Activated CD4-positive, alpha-beta memory T cell treated with anti-CD3 and anti-CD28 coated beads, Interleukin-2, amount 10 ng/mL, durations not matched to agents 7 days and 5 days (primary cell): ENCODE results near the gene CMTM6. TPM values are rescaled to one million over a fixed set of nuclear protein-coding genes. Genes with fewer than 3 reads are reported as not detected.
"Not testable (repeated sequence)": the region's sequence is repeated elsewhere in the genome, so short reads cannot be mapped to it uniquely, and the experiment has no call there.

Experiments
- CTCF ChIA-PET: fragments of 350-600 bp; sonication (Branson Sonifier 250); formaldehyde crosslinking; loops from one replicate; lab custom pipeline; 2021; ENCODE audit warnings: antibody characterized with exemption, inconsistent platforms; lab: Charles Lee
- POLR2A ChIA-PET: fragments of 350-600 bp; sonication (Branson Sonifier 250); formaldehyde crosslinking; loops from one replicate; lab custom pipeline; 2021; ENCODE audit warnings: antibody characterized with exemption; lab: Charles Lee
- DNase-seq: peaks from one replicate; pipeline ENCODE4 v3.0.0-alpha.2; 2020
- H3K27ac Mint-ChIP-seq: one replicate; pipeline ENCODE4 v1.8.0; 2021; ENCODE audit warnings: mild to moderate bottlenecking, mixed read lengths
- H3K27me3 Mint-ChIP-seq: one replicate; pipeline ENCODE4 v1.8.0; 2021; ENCODE audit warnings: mixed read lengths
- H3K36me3 Mint-ChIP-seq: one replicate; pipeline ENCODE4 v1.8.0; 2021; ENCODE audit warnings: low read depth, mixed read lengths
- H3K4me1 Mint-ChIP-seq: one replicate; pipeline ENCODE4 v1.8.0; 2021; ENCODE audit warnings: mixed read lengths
- H3K4me3 Mint-ChIP-seq: one replicate; pipeline ENCODE4 v1.8.0; 2021; ENCODE audit warnings: mild to moderate bottlenecking, mixed read lengths
- H3K9me3 Mint-ChIP-seq: one replicate; pipeline ENCODE4 v1.8.0; 2021; ENCODE audit warnings: mixed read lengths
- total RNA-seq, 2 experiments: library from RNA; stranded (reverse); gene quantifications; one replicate each; pipeline ENCODE4 v1.2.3, GENCODE V29; 2021

CMTM6 gene
- total RNA-seq, 2 experiments from 2014 or later = 89.5 to 91.8 TPM

DNA sequence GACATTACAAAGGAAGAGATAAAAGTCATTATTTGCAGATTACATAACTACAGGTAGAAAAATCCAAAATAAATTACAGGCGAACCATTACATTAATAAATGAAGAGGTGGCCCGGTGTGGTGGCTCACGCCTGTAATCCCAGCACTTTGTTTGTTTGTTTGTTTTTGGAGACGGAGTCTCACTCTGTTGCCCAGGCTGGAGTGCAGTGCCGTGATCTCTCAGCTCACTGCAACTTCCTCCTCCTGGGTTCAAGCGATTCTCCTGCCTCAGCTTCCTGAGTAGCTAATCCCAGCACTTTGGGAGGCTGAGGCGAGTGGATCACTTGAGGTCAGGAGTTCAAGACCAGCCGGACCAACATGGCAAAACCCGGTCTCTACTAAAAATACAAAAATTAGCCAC is 14.1 kb upstream of the CMTM6 start:
- H3K36me3 Mint-ChIP-seq, H3K4me1 Mint-ChIP-seq, H3K9me3 Mint-ChIP-seq, H3K27ac Mint-ChIP-seq, POLR2A ChIA-PET, H3K27me3 Mint-ChIP-seq, CTCF ChIA-PET, H3K4me3 Mint-ChIP-seq, DNase-seq: not testable (repeated sequence)

DNA sequence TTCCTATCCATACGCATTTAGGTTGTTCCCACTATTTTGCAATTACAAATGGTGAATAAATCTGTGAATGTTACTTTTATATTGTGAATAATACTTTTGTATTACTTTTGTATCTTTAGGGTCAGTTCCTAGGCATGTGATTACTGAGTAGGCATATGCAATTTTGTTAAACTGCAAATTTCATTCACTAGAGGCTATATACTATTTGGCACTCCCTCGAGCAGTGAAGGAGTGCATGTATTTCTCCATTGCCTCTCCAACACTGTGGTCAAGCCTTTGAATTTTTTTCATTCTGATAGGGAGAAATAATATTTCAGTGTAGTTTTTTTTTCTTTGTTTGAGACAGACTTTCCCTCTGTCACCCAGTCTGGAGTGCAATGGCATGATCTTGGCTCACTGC is 8.4 kb upstream of the CMTM6 start:
- Mint-ChIP-seq H3K4me3 (no peak overlapping the region), H3K36me3 (no peaks in the 10 kb centered on the region), H3K4me1 (peaks cover under 1% of the 10 kb centered on the region), H3K27me3 (no peaks in the 10 kb centered on the region), H3K9me3 (no peaks in the 10 kb centered on the region), H3K27ac (no peak overlapping the region)
- CTCF ChIA-PET = interaction anchor here (1.6 kb wide), 1 partner anchor 270 kb away, joined by 4 read pairs; no protein-coding TSS in a partner anchor
- no peak for DNase-seq
- POLR2A ChIA-PET = interaction anchor here (0.7 kb wide), 1 partner anchor 263 kb away, joined by 3 read pairs; no protein-coding TSS in a partner anchor

DNA sequence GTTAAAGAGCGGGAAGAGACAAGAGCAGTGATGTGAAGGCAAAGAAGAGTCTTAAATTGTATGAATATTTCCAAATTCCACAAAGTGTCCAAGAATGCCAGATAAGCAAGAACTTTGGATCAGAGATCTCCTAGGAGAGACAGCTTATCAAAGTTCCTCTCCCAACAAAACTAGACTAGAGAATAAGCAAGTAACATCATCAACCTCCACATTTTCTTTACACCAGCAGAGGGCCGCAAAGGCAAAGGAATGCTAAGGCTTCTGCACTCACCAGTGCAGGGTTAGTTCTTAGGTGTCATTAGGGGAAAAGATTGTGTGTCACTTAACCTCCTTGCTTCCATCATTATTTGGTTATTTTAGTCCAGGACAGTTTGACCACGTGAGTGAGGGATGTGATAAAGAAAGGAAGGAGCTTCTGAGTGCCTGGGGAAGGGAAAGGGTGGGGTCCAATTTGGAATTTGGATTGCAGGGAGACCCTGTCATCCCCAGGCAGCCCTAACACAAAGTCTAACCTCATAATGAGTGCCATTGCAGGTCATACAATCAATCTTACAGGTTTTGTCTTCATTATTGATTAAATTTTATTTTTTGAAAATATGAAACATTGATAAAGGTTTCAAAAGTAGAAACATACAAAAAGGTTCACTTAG is 7.5 kb upstream of the CMTM6 start:
- Mint-ChIP-seq H3K27ac (no peak overlapping the region), H3K36me3 (no peaks in the 10 kb centered on the region), H3K4me1 (peaks cover 2% of the 10 kb centered on the region), H3K4me3 (no peak overlapping the region), H3K9me3 (no peaks in the 10 kb centered on the region), H3K27me3 (no peaks in the 10 kb centered on the region)
- peak; percentile 72 for DNase-seq
- ChIA-PET CTCF (interaction anchor here (0.8 to 1.7 kb wide), 10 partner anchors 8 to 271 kb away, joined by 3 to 5 read pairs (median 4); partner anchors contain the start of gene CMTM7), POLR2A (no interaction called here)

DNA sequence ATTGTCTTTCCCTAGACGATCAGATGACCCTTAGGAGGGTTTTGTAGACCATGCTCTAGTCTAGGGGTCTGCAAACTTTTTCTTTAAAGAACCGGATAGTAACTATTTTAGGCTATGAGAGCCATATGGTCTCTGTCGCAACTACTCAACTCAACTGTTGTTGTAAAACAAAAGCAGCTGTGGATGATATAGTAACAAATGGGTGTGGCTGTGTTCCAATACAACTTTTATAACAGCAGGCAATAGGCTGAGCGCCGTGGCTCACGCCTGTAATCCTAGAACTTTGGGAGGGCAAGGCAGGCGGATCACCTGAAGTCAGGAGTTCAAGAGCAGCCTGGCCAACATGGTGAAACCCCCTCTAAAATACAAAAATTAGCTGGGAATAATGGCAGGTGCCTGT is 6.1 kb upstream of the CMTM6 start:
- Mint-ChIP-seq H3K4me3 (no peak overlapping the region), H3K36me3 (no peaks in the 10 kb centered on the region), H3K27me3 (no peaks in the 10 kb centered on the region), H3K4me1 (peaks cover 5% of the 10 kb centered on the region), H3K27ac (no peak overlapping the region), H3K9me3 (no peaks in the 10 kb centered on the region)
- no peak for DNase-seq
- CTCF ChIA-PET = interaction anchor here (1.3 to 1.7 kb wide), 3 partner anchors 10 to 118 kb away, joined by 3 to 5 read pairs (median 4); partner anchors contain the start of gene CMTM7
- POLR2A ChIA-PET = no interaction called here

DNA sequence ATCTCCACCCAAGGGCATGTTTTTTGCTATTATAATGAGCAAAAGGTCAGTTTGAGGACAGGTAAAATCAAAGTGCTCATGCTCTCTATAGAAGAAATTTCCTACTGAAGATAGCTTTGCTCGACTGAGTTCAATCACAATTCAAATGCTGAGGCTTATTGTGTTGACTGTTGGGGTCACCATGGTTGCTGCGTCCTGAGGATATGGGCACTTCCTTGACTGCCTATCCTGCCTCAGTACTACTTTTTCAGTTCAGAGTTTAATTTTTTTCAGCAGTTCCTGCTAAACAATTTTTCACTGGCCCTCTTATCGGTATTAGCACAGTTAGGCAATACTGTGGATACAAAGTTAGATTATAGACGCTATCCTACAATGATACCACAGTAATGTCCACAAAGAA is 3.8 kb upstream of the CMTM6 start:
- H3K4me3 Mint-ChIP-seq = no peak overlapping the region
- no peaks in the 10 kb centered on the region for H3K9me3 Mint-ChIP-seq
- ChIA-PET POLR2A (interaction anchor here (0.7 kb wide), 1 partner anchor 64 kb away, joined by 4 read pairs; the partner anchor contains the start of gene DYNC1LI1), CTCF (interaction anchor here (0.6 to 1.2 kb wide), 4 partner anchors 18 to 395 kb away, joined by 3 to 4 read pairs (median 3); no protein-coding TSS in a partner anchor)
- peaks cover 5% of the 10 kb centered on the region for H3K36me3 Mint-ChIP-seq
- H3K27ac Mint-ChIP-seq = no peak overlapping the region
- no peaks in the 10 kb centered on the region for H3K27me3 Mint-ChIP-seq
- no peak for DNase-seq
- peaks cover 15% of the 10 kb centered on the region for H3K4me1 Mint-ChIP-seq

DNA sequence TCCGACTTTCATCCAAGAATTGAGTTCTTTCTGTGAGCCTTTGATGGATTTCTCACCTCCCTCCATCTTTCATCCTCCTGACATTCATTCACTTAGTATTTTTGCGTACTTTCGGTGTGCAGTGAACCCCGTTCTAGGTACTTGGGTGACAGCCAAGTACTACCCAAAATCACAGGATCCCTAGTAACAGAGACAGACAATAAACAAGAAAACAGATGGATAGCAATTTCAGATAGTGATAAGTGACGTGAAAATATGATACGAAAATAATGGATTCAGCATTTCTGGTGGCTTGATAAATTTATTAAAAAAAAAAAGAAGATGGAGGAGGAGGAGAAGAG is 264 bp upstream of the CMTM6 start:
- Mint-ChIP-seq H3K36me3 (peaks cover 24% of the 10 kb centered on the region), H3K9me3 (no peaks in the 10 kb centered on the region), H3K27me3 (no peaks in the 10 kb centered on the region), H3K4me3 (peak overlapping the region; percentile 96), H3K4me1 (peaks cover 39% of the 10 kb centered on the region), H3K27ac (peak overlapping the region; percentile 77)
- ChIA-PET CTCF (interaction anchor here (1.7 kb wide), 1 partner anchor 35 kb away, joined by 8 read pairs; no protein-coding TSS in a partner anchor), POLR2A (interaction anchor here (0.8 to 2.8 kb wide), 7 partner anchors 12 to 970 kb away, joined by 3 to 13 read pairs (median 5); partner anchors contain the start of genes CMTM7, CNOT10 and STT3B)
- DNase-seq = no peak

DNA sequence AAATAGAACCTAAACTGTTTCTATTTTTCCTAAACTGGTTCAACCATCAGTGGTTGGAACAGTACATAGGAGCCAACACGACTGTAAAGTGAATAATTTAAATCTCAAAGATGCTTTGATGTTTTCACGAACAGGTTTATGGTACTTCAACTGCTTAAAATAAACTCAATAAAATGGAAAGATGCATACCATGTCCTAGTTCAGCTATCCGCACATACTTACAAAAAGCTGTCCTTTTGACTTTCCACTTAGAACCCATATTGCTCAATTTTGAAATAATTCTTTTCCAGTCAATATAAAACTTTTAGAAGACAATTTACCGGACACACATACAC is 902 bp downstream of the CMTM6 start:
- Mint-ChIP-seq H3K4me3 (peak overlapping the region; percentile 96), H3K36me3 (peaks cover 26% of the 10 kb centered on the region), H3K27ac (peak overlapping the region; percentile 93), H3K9me3 (no peaks in the 10 kb centered on the region), H3K4me1 (peaks cover 43% of the 10 kb centered on the region), H3K27me3 (no peaks in the 10 kb centered on the region)
- no peak for DNase-seq
- POLR2A ChIA-PET = interaction anchor here (0.9 to 2.8 kb wide), 17 partner anchors 9 to 969 kb away, joined by 3 to 13 read pairs (median 4); partner anchors contain the start of genes CMTM7, CNOT10 and STT3B
- CTCF ChIA-PET = interaction anchor here (0.8 to 1.7 kb wide), 6 partner anchors 8 to 184 kb away, joined by 3 to 8 read pairs (median 4); partner anchors contain the start of gene CNOT10

DNA sequence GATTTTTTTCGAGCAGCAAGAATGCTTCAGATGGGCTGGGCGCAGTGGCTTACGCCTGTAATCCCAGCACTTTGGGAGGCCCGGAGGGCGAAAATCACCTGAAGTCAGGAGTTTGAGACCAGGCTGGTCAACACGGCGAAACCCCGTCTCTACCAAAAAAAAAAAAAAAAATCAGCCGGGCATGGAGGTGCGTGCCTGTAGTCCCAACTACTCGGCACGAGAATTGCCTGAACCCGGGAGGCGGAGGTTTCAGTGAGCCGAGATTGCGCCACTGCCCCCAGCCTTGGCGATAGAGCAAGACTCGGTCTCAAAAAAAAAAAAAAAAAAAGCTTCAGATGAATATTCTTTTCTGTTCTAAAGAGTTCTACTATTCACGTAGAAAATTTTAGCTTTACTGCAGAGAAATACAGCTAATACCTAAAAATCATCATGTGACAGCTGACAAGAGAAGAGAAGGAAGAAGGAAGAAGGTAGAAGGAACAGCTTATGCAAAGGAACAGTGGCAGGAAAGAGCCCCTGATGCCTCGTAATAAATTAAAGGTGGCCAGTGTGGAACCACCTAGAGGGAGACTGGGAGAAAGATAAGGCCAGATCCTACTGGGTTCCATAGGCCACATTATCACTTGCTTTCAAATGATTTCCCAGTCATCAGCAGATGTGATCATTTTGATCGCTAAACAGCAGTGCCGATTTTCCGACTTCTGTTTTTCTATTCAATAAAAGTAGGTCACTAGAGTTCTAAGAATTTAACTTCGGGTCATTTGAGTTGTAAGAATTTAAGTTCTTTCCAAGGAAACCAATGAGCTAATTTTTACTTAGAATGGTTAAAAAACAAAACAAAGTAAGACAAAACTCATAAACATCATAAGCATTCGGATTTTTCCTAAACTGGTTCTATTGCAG is 1.5 kb downstream of the CMTM6 start:
- Mint-ChIP-seq H3K9me3 (no peaks in the 10 kb centered on the region), H3K27me3 (no peaks in the 10 kb centered on the region), H3K27ac (peak overlapping the region; percentile 93), H3K4me1 (peaks cover 49% of the 10 kb centered on the region), H3K36me3 (peaks cover 32% of the 10 kb centered on the region), H3K4me3 (peak overlapping the region; percentile 96)
- no peak for DNase-seq
- ChIA-PET POLR2A (interaction anchor here (0.6 to 2.8 kb wide), 18 partner anchors 9 to 386 kb away, joined by 3 to 13 read pairs (median 4); partner anchors contain the start of genes CMTM7 and CNOT10), CTCF (interaction anchor here (0.6 to 1.7 kb wide), 7 partner anchors 9 to 586 kb away, joined by 3 to 8 read pairs (median 4); partner anchors contain the start of gene CNOT10)

DNA sequence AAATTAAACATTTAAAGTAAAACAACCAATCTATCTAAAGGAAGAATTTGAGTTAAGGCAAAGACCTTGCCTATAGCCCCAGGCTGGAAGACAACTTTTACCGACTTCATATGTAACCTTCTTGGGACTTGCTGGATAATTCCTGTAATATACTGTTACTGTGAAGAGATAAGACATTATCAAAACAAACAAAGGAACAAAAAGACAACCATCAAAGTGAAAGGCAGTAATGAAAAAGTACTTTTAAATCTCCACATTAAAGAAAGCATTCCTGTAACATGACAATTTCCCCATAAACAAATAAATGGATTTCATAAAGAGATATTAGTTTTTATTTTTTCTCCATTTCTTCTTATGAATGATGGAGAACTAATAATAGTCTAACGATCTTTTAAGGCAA is 2.4 kb downstream of the CMTM6 start:
- POLR2A ChIA-PET = interaction anchor here (1.2 to 1.8 kb wide), 3 partner anchors 19 to 385 kb away, joined by 3 to 4 read pairs (median 4); partner anchors contain the start of gene CNOT10
- H3K4me3 Mint-ChIP-seq = peak overlapping the region; percentile 96
- peak overlapping the region; percentile 93 for H3K27ac Mint-ChIP-seq
- H3K27me3 Mint-ChIP-seq = no peaks in the 10 kb centered on the region
- H3K4me1 Mint-ChIP-seq = peaks cover 52% of the 10 kb centered on the region
- H3K9me3 Mint-ChIP-seq = no peaks in the 10 kb centered on the region
- peaks cover 39% of the 10 kb centered on the region for H3K36me3 Mint-ChIP-seq
- CTCF ChIA-PET = interaction anchor here (0.6 kb wide), 1 partner anchor 322 kb away, joined by 3 read pairs; no protein-coding TSS in a partner anchor
- DNase-seq = no peak

DNA sequence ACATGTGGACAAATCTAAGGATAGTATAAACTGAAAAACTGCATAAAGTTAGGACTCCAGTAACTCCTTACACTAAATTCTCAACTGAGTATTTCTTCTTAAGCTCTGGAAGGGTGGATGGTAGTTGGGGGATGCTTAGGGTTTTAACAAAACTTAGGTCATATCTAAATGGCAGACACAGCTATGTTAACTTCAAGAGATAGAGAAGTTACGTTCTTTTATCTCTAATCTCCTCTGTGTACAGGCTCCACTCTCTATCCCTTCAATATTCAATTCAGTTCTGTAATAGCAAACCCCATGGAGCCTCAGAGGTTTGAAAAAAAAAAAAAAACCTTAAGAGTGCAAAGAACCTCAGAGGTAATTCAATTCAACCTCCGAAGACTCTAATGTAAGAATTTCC is 3.1 kb downstream of the CMTM6 start:
- Mint-ChIP-seq H3K9me3 (no peaks in the 10 kb centered on the region), H3K27me3 (no peaks in the 10 kb centered on the region), H3K4me1 (peaks cover 54% of the 10 kb centered on the region), H3K36me3 (peaks cover 39% of the 10 kb centered on the region), H3K27ac (peak overlapping the region; percentile 13), H3K4me3 (peak overlapping the region; percentile 16)
- ChIA-PET POLR2A (no interaction called here), CTCF (interaction anchor here (0.6 to 0.7 kb wide), 3 partner anchors 28 to 1299 kb away, joined by 3 read pairs; no protein-coding TSS in a partner anchor)
- no peak for DNase-seq

DNA sequence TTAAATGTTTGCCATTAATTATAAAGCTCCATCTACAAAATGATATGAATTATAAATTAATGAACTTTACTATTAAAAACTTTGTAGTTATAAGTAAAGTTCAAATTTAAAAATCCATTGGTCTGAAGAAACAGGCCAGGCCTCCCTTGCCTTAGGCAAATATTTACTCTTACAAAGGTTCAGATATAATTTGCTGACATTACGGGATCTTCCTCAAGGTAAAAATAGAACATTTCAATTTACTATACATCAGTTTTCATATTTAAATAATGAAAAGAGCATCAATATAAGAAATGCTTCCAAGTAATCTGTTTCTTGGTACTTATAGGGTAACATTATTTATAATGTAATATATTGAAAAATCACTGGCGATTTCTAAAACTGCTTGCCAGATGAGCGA is 3.7 kb downstream of the CMTM6 start:
- CTCF ChIA-PET = interaction anchor here (0.7 to 1.4 kb wide), 3 partner anchors 28 to 1300 kb away, joined by 3 to 4 read pairs (median 3); no protein-coding TSS in a partner anchor
- H3K27me3 Mint-ChIP-seq = no peaks in the 10 kb centered on the region

DNA sequence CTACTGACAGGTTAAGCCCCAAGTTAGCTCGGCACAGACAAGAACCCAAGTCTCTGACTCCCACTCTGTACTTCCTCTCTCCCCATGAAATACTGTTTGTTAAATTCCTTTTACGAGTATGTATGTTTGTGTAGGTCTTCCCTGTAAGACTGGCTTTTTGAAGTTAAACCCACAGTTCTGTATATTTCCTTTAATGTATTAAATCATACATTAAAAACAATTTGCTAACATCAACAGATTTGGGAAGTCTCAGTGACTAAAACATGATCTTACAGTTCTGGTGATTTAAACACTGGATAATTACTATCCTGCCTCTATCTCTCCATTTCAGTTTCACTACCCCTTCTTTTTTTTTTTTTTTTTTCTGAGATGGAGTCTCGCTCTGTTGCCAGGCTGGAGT is 4.4 kb downstream of the CMTM6 start:
- peaks cover 47% of the 10 kb centered on the region for H3K4me1 Mint-ChIP-seq
- no peak overlapping the region for H3K4me3 Mint-ChIP-seq
- CTCF ChIA-PET = interaction anchor here (0.5 to 1.4 kb wide), 6 partner anchors 10 to 258 kb away, joined by 3 to 5 read pairs (median 4); no protein-coding TSS in a partner anchor
- H3K36me3 Mint-ChIP-seq = peaks cover 39% of the 10 kb centered on the region
- no peak overlapping the region for H3K27ac Mint-ChIP-seq
- DNase-seq = no peak
- POLR2A ChIA-PET = interaction anchor here (0.8 kb wide), 1 partner anchor 966 kb away, joined by 3 read pairs; the partner anchor contains the start of gene STT3B
- H3K9me3 Mint-ChIP-seq = no peaks in the 10 kb centered on the region
- H3K27me3 Mint-ChIP-seq = no peaks in the 10 kb centered on the region

More for the DNA sequence above, 3.7 kb downstream of the CMTM6 start:
- POLR2A ChIA-PET = no interaction called here
- no peak for DNase-seq
- Mint-ChIP-seq H3K27ac (no peak overlapping the region), H3K4me3 (no peak overlapping the region), H3K4me1 (peaks cover 52% of the 10 kb centered on the region), H3K9me3 (no peaks in the 10 kb centered on the region), H3K36me3 (peaks cover 39% of the 10 kb centered on the region)
